ENCODE data around the gene SRRM4.

The SRRM4 gene

DNA sequence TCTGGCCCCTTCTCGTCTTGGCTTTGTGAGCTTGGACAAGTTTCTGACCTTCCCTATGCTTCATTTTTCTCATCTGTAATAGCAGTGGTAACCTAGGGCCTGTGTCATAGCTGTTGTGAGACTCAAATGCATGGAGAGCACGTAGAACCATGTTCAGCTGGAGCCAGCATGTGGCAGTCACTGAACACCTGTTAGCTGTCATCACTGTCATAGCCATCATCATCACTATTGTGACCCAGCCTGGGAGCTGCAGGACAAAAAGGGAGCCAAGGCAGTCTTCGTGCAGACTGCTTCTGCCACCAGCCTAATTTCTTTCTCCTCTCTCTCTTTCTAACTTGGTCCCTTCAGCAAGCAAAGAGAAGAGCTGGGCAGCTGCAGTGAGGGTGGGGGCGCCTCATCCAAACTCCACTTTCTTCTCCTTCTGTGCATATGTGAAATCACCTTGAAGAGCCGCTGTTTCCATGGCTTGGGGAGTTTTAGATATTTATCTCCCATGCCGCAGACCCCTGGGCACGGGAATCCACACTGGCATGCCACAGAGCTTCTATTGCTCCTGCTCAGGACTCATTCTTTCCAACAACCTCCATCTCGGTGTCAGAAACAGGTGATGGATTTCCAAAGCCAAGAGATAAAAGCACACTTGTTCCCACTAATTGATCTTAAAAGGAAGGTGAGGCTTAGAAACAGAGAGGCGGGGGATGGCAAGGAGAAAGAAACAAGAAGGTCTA, 87.0 kb downstream of the SRRM4 start:
- TF ChIP-seq, protein P1, sequence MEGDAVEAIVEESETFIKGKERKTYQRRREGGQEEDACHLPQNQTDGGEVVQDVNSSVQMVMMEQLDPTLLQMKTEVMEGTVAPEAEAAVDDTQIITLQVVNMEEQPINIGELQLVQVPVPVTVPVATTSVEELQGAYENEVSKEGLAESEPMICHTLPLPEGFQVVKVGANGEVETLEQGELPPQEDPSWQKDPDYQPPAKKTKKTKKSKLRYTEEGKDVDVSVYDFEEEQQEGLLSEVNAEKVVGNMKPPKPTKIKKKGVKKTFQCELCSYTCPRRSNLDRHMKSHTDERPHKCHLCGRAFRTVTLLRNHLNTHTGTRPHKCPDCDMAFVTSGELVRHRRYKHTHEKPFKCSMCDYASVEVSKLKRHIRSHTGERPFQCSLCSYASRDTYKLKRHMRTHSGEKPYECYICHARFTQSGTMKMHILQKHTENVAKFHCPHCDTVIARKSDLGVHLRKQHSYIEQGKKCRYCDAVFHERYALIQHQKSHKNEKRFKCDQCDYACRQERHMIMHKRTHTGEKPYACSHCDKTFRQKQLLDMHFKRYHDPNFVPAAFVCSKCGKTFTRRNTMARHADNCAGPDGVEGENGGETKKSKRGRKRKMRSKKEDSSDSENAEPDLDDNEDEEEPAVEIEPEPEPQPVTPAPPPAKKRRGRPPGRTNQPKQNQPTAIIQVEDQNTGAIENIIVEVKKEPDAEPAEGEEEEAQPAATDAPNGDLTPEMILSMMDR (conservative IDR thresholded peaks at IDR 0.05; ENCODE audit: low read depth, low read length): no peak
- H3K4me3 ChIP-seq (ENCODE audit: low read length): no peak overlapping the region
- DNase-seq (ENCODE audit: low read depth): no peak

DNA sequence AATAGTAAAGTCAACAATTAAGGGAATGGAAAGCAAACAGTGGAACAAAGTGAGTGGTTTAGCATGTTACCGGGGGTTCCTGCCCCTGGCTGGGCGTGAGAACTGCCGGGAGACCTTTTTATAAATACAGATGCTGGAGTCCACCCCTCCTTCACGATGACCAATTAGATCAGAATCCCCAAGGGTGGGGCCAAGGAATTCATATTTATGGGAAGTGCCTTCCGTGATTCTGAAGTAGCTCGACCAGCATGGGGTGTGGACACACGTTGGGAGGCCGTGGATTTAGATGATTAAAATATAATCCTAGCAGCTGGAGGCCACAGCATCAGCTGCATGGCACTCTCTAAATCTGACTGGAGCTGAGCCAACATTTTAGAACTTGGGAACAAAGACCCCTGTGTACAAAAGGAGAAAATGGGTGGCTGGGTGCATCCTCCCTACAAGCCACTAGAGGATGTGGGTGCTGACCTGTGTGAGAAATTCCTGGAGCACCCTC, 87.9 kb downstream of the SRRM4 start:
- TF ChIP-seq, protein P1 (conservative IDR thresholded peaks at IDR 0.05; ENCODE audit: low read depth, low read length): no peak
- no peak overlapping the region for H3K4me3 ChIP-seq (ENCODE audit: low read length)
- DNase-seq (ENCODE audit: low read depth): no peak

- DNase-seq (ENCODE audit: low read depth): no peak
- TF ChIP-seq, protein P1 (conservative IDR thresholded peaks at IDR 0.05; ENCODE audit: low read depth, low read length): no peak
These were observed 89.8 kb downstream of the SRRM4 start for GRCh38 chr12:119071176-119071575.

GRCh38 chr12:119071638-119072231, 90.4 kb downstream of the SRRM4 start:
- no peak overlapping the region for H3K4me3 ChIP-seq (ENCODE audit: low read length)
- no peak for DNase-seq (ENCODE audit: low read depth)
- TF ChIP-seq, protein P1 (conservative IDR thresholded peaks at IDR 0.05; ENCODE audit: low read depth, low read length): no peak

More at GRCh38 chr12:119071176-119071575, 89.8 kb downstream of the SRRM4 start:
- no peak overlapping the region for H3K4me3 ChIP-seq (ENCODE audit: low read length)

GRCh38 chr12:119072440-119072839, 91.1 kb downstream of the SRRM4 start:
- H3K4me3 ChIP-seq (ENCODE audit: low read length): no peak overlapping the region
- TF ChIP-seq, protein P1 (conservative IDR thresholded peaks at IDR 0.05; ENCODE audit: low read depth, low read length): no peak
- no peak for DNase-seq (ENCODE audit: low read depth)

GRCh38 chr12:119075222-119075787, 94.0 kb downstream of the SRRM4 start:
- no peak overlapping the region for H3K4me3 ChIP-seq (ENCODE audit: low read length)
- TF ChIP-seq, protein P1 (conservative IDR thresholded peaks at IDR 0.05; ENCODE audit: low read depth, low read length): no peak
- no peak for DNase-seq (ENCODE audit: low read depth)
